ENCODE measurements around the gene LRP11.

The LRP11 gene

GRCh38 chr6:149888093-149888492 is 23.9 kb upstream of the LRP11 start:
- DNase-seq (ENCODE audit: extremely low read depth, low read depth): no peak
- TF ChIP-seq, protein P1, sequence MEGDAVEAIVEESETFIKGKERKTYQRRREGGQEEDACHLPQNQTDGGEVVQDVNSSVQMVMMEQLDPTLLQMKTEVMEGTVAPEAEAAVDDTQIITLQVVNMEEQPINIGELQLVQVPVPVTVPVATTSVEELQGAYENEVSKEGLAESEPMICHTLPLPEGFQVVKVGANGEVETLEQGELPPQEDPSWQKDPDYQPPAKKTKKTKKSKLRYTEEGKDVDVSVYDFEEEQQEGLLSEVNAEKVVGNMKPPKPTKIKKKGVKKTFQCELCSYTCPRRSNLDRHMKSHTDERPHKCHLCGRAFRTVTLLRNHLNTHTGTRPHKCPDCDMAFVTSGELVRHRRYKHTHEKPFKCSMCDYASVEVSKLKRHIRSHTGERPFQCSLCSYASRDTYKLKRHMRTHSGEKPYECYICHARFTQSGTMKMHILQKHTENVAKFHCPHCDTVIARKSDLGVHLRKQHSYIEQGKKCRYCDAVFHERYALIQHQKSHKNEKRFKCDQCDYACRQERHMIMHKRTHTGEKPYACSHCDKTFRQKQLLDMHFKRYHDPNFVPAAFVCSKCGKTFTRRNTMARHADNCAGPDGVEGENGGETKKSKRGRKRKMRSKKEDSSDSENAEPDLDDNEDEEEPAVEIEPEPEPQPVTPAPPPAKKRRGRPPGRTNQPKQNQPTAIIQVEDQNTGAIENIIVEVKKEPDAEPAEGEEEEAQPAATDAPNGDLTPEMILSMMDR (IDR thresholded peaks at IDR 0.05; ENCODE audit: low read depth, low read length): no peak

- TF ChIP-seq, protein P1 (IDR thresholded peaks at IDR 0.05; ENCODE audit: low read depth, low read length): no peak
- no peak for DNase-seq (ENCODE audit: extremely low read depth, low read depth)
These were observed 23.2 kb upstream of the LRP11 start for GRCh38 chr6:149887343-149887742.

DNA sequence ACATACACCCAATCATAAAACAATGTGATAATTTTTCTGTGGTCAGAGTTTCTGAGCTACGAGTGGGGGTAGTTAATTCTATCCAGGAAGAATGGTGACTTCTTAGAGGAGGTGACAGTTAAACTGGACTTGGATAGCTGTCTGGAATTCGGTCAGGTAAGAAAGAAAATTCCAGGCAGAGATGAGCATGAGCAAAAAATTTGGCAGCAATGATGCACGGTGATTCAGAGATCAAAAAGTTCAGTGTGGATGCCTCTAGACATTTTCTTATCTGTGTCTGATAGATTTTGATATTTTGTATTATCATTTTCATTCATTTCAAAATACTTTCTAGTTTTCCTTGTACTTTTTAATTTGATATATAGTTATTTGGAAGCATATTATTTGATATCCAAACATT is 21.7 kb upstream of the LRP11 start:
- TF ChIP-seq, protein P1 (IDR thresholded peaks at IDR 0.05; ENCODE audit: low read depth, low read length): no peak
- DNase-seq (ENCODE audit: extremely low read depth, low read depth): no peak

DNA sequence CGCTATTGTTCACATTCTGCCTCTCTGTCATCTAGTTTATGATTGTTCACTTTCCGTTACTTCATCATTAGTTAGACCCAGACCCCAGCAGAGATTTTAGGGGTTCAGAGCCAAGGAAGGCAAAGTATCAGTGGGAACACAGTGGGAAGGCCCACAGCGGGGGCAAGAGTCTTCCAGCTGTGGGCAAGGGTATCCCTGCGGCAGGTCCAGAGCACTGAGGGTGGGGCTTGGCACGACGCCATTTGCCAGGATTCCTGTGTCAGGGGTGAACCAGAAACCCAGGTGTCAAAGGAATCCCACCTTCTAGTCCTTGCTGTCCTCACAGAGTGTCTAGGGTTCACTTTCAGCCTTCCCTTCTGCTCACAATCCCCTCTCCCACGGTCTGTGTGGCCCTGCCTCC is 20.5 kb upstream of the LRP11 start:
- TF ChIP-seq, protein P1 (IDR thresholded peaks at IDR 0.05; ENCODE audit: low read depth, low read length): no peak
- DNase-seq (ENCODE audit: extremely low read depth, low read depth): no peak

DNA sequence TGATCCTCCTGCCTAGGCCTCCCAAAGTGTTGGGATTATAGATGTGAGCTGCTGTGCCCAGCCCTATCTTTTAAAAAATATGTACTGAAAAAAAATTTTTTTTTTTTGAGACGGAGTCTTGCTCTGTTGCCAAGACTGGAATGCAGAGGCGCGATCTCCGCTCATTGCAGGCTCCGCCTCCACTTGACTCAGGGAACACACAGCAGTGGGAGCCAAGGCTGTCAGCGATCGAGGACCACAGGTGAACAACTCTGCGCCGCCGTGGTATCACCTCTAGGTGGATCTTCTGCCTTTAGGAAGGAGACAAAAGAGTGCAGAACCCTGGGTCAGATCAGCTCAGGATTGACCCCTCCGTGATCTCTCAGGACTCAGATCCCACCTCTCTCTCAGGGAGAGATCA is 20.1 kb upstream of the LRP11 start:
- no peak for DNase-seq (ENCODE audit: extremely low read depth, low read depth)
- TF ChIP-seq, protein P1 (IDR thresholded peaks at IDR 0.05; ENCODE audit: low read depth, low read length): no peak

- TF ChIP-seq, protein P1 (IDR thresholded peaks at IDR 0.05; ENCODE audit: low read depth, low read length): no peak
- DNase-seq (ENCODE audit: extremely low read depth, low read depth): no peak
These were observed 17.7 kb upstream of the LRP11 start for GRCh38 chr6:149881860-149882259.

DNA sequence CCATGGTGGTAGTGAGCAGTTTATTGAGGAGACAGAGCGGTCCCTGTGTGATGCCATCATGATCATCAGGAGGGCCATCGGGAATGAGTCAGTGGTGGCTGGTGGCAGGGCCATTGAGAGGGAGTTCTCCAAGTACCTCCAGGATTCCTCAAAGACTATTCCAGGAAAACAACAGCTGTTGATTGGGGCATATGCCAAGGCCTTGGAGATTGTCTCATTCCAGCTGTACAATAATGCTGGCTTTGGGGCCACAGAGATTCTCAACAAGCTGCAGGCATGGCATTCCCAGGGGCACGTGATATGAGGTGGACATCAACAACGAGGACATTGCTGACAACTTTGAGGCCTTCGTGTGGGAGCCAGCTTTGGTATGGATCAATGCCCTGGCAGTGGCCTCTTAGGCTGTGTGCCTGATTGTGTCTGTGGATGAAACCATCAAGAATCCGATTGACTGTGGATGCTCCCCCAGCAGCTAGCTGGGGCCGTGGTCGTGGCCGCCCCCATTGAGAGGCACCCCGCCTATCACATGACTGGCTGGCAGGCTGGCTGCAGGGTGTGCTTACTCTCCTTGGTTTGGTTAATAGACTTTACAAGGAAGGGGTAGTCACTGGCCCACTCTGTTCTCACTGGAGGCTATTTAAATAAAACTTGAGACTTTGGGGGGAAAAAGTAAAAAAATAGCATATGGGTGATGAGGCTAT is 17.1 kb upstream of the LRP11 start:
- TF ChIP-seq, protein P1 (IDR thresholded peaks at IDR 0.05; ENCODE audit: low read depth, low read length): no peak
- no peak for DNase-seq (ENCODE audit: extremely low read depth, low read depth)

All from AG09319 (cell line).